K562 (cell line): ENCODE measurements around the gene SHC1. TPM values are rescaled to one million over a fixed set of nuclear protein-coding genes. Genes with fewer than 3 reads are reported as not detected.
A peak's percentile ranks its signal among the peaks of the same experiment; 100 is the strongest.

Source experiments
- C11orf30 ChIP-seq: fragments of 450-650 bp; IDR thresholded peaks from 2 replicates; pipeline ENCODE4 v1.6.1; 2016; ENCODE audit warnings: low read depth, mild to moderate bottlenecking
- CTBP1 ChIP-seq: fragments of 450-650 bp; IDR thresholded peaks from 2 replicates; pipeline ENCODE4 v1.6.1; 2016; ENCODE audit warnings: borderline replicate concordance
- DIDO1 ChIP-seq: fragments of 450-650 bp; IDR thresholded peaks from 2 replicates; pipeline ENCODE4 v1.6.1; 2016; ENCODE audit warnings: low read depth, missing biosample characterization, missing genetic modification characterization
- ELF1 ChIP-seq: fragments of 200-800 bp; sonication (Bioruptor generic); IDR thresholded peaks from 2 replicates; pipeline ENCODE4 v1.6.1; 2016; ENCODE audit warnings: missing genetic modification characterization, missing compliant biosample characterization
- ELF4 ChIP-seq: fragments of 450-650 bp; formaldehyde crosslinking; IDR thresholded peaks from 2 replicates; pipeline ENCODE4 v1.4.0; 2022; ENCODE audit warnings: missing genetic modification characterization
- EP300 ChIP-seq: IDR thresholded peaks from 2 replicates; pipeline ENCODE4 v1.6.1; 2012; ENCODE audit warnings: low read length, improper control_type of control experiment
- EP400 ChIP-seq: fragments of 450-650 bp; IDR thresholded peaks from 2 replicates; pipeline ENCODE4 v1.6.1; 2017; ENCODE audit warnings: antibody characterized with exemption, mild to moderate bottlenecking, moderate library complexity
- KAT7 ChIP-seq: sonication (generic); formaldehyde crosslinking; IDR thresholded peaks from 2 replicates; pipeline ENCODE4 v1.8.0; 2022; ENCODE audit warnings: missing genetic modification reagents, mild to moderate bottlenecking, borderline replicate concordance
- KLF16 ChIP-seq: IDR thresholded peaks from 2 replicates; pipeline ENCODE4 v1.6.1; 2016; ENCODE audit warnings: antibody characterized with exemption
- MTA1 ChIP-seq: fragments of 450-650 bp; IDR thresholded peaks from 2 replicates; pipeline ENCODE4 v1.6.1; 2017; ENCODE audit warnings: borderline replicate concordance
- MYNN ChIP-seq, 2 experiments: sonication (generic); formaldehyde crosslinking in 1 of 2; IDR thresholded peaks; 2 replicates each; pipeline versions ENCODE4 v1.5.0 to v1.6.1; 2016 to 2020; ENCODE audit warnings: antibody characterized with exemption in 1 of 2, missing genetic modification reagents in 1 of 2
- NBN ChIP-seq: fragments of 450-650 bp; IDR thresholded peaks from 2 replicates; pipeline ENCODE4 v1.6.1; 2016; ENCODE audit warnings: low read depth, mild to moderate bottlenecking
- NFE2 ChIP-seq: IDR thresholded peaks from 2 replicates; pipeline ENCODE4 v1.6.1; 2014; ENCODE audit warnings: antibody characterized with exemption, low read depth
- NONO ChIP-seq, 2 experiments: fragments of 200-400 bp in 1 of 2; fragments of 450-650 bp in 1 of 2; formaldehyde crosslinking in 1 of 2; IDR thresholded peaks; 2 replicates each; pipeline ENCODE4 v1.6.1; 2017; ENCODE audit warnings: low read depth in 2 of 2, mild to moderate bottlenecking in 2 of 2, moderate library complexity in 2 of 2, low read length in 1 of 2
- NRF1 ChIP-seq, 2 experiments: fragments of 450-650 bp; IDR thresholded peaks in 1 of 2; conservative IDR thresholded peaks in 1 of 2; 2 replicates each; pipeline ENCODE4 v1.6.1; 2014; ENCODE audit warnings: mild to moderate bottlenecking in 2 of 2
- PRMT5 ChIP-seq: sonication (generic); formaldehyde crosslinking; IDR thresholded peaks from 2 replicates; pipeline ENCODE4 v1.5.0; 2020; ENCODE audit warnings: missing genetic modification reagents
- SAFB2 ChIP-seq: fragments of 200-400 bp; formaldehyde crosslinking; IDR thresholded peaks from 2 replicates; pipeline ENCODE4 v1.6.1; 2018; ENCODE audit warnings: borderline replicate concordance, low read length, low read depth, moderate library complexity; ENCODE audit not compliant: severe bottlenecking
- SLC30A9 ChIP-seq: fragments of 250-450 bp; sonication (Bioruptor Pico); IDR thresholded peaks from 2 replicates; pipeline ENCODE4 v1.8.0; 2022; ENCODE audit warnings: mild to moderate bottlenecking, moderate library complexity
- SMAD1 ChIP-seq: fragments of 150-350 bp; IDR thresholded peaks from 2 replicates; pipeline ENCODE4 v1.6.1; 2014; ENCODE audit warnings: low read length, low read depth; ENCODE audit not compliant: partially characterized antibody
- ZNF124 ChIP-seq: sonication (generic); formaldehyde crosslinking; IDR thresholded peaks from 2 replicates; pipeline ENCODE4 v1.8.1; 2022; ENCODE audit warnings: missing genetic modification reagents
- ZNF146 ChIP-seq: IDR thresholded peaks from one replicate; pipeline ENCODE4 v1.6.1; 2018; ENCODE audit warnings: missing compliant biosample characterization; ENCODE audit not compliant: unreplicated experiment
- ZNF239 ChIP-seq: fragments of 250-450 bp; sonication (Bioruptor Pico); IDR thresholded peaks from 2 replicates; pipeline ENCODE4 v1.4.0; 2020; ENCODE audit warnings: mild to moderate bottlenecking
- polyA plus RNA-seq, 8 experiments: library from polyadenylated mRNA; depleted of rRNA in 4 of 8; stranded (reverse) in 5 of 8; unstranded in 3 of 8; fragments of >200 nt; fragmentation: Nextera tagmentation in 2 of 8; fragmentation: Illumina TruSeq in 1 of 8; extraction: Ambion mirVana in 2 of 8; extraction: Trizol in 1 of 8; gene quantifications; 2 replicates each; pipeline versions ENCODE4 v1.2.1 to v1.2.3, GENCODE V29; 2011 to 2014; ENCODE audit warnings: inconsistent platforms in 1 of 8, missing spikeins in 1 of 8
- total RNA-seq, 7 experiments: library from RNA; depleted of rRNA in 6 of 7; stranded (reverse); fragments of >200 nt in 6 of 7; fragmentation: Illumina TruSeq in 2 of 7; extraction: Trizol in 2 of 7; gene quantifications; 2 replicates each; pipeline versions ENCODE4 v1.2.1 to v1.2.3, GENCODE V29; 2011 to 2021; ENCODE audit warnings: low replicate concordance in 1 of 7
- TF ChIP-seq, protein P1 (sequence below): fragments of 250-450 bp; sonication (Bioruptor Pico); IDR thresholded peaks from 2 replicates; pipeline ENCODE4 v1.8.0; 2022; ENCODE audit warnings: moderate library complexity, mild to moderate bottlenecking, inconsistent platforms
- TF ChIP-seq, protein P2 (sequence below): fragments of 250-450 bp; sonication (Bioruptor Pico); IDR thresholded peaks from 2 replicates; pipeline ENCODE4 v1.6.1; 2021; ENCODE audit warnings: mild to moderate bottlenecking
- TF ChIP-seq, protein P3 (sequence below): sonication (generic); formaldehyde crosslinking; IDR thresholded peaks from 2 replicates; pipeline ENCODE4 v1.8.1; 2022; ENCODE audit warnings: missing genetic modification reagents
- TF ChIP-seq, protein P4 (sequence below), 3 experiments: fragments of 200-800 bp in 1 of 3; sonication (Bioruptor generic) in 1 of 3; sonication (generic) in 1 of 3; formaldehyde crosslinking in 1 of 3; IDR thresholded peaks; 2 replicates each; pipeline versions ENCODE4 v1.6.1 to v1.8.0; 2016 to 2022; ENCODE audit warnings: mild to moderate bottlenecking in 2 of 3, missing compliant biosample characterization in 2 of 3, missing genetic modification characterization in 2 of 3, missing genetic modification reagents in 1 of 3

The SHC1 gene
- total and polyA plus RNA-seq, 9 of the 15 experiments (the other 6 are each of a cell fraction or from before 2014, with no cell fraction given) = 4.1 to 113 (median 51.9) TPM

DNA sequence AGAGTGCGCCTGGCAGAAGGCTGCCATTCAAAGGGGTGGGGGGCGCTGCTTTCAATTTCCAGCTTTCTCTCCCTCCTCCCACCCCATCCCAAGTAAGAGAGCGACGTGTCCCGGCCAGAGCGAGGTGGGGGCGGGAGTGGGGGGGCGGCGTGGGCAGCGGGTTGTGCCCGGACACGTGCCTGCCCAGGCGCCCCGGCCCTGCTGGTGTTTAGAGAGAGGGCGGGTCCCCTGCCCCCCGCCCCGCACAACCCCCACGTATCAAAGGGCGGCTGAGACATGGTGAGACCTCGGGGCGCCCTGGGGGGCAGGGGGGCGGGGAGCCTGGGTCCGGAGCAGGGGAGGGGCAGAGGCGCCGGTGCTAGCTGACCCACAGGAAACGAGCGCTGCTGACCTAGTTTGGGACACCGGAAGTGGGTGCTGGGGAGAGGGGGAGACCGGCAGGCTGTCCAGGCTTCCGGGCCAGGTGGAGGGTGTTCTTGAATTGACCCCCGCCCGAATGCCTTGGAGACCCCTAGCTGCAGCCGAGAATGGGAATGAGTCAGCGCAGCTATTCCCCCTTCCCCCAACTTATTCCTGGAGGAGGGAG lies 33.3 kb upstream of the SHC1 start (continued):
- TF ChIP-seq SLC30A9 (CRISPR knock-in tag) (no peak), NFE2 (peak; percentile 60), KAT7 (CRISPR knock-in tag) (0 out of 2 replicates have a peak, but pooled peaks have one; percentile 28), MYNN (IDR thresholded peaks at IDR 0.05) (no peak), MYNN (CRISPR knock-in tag; IDR thresholded peaks at IDR 0.05) (no peak), ZNF124 (CRISPR knock-in tag) (no peak), NRF1 (conservative IDR thresholded peaks at IDR 0.05 in 1 of 2, IDR thresholded peaks at IDR 0.05 in 1 of 2) (no peak; a peak in 1 of 4 replicates), ZNF146 (no peak), PRMT5 (CRISPR knock-in tag) (no peak), EP300 (peak; percentile 32; the same call in 1 of the 2 replicates), CTBP1 (no peak), ELF1 (tag) (peak; percentile 66), NBN (no peak), NONO (IDR thresholded peaks at IDR 0.05; ENCODE audit: low read depth in 2 of 2, low read length in 1 of 2) (no peak), DIDO1 (tag) (no peak), ELF4 (no peak), SMAD1 (no peak), ZNF239 (CRISPR knock-in tag) (no peak), C11orf30 (no peak), MTA1 (no peak), SAFB2 (no peak), EP400 (peak; percentile 58), KLF16 (no peak)
- TF ChIP-seq, protein P1, sequence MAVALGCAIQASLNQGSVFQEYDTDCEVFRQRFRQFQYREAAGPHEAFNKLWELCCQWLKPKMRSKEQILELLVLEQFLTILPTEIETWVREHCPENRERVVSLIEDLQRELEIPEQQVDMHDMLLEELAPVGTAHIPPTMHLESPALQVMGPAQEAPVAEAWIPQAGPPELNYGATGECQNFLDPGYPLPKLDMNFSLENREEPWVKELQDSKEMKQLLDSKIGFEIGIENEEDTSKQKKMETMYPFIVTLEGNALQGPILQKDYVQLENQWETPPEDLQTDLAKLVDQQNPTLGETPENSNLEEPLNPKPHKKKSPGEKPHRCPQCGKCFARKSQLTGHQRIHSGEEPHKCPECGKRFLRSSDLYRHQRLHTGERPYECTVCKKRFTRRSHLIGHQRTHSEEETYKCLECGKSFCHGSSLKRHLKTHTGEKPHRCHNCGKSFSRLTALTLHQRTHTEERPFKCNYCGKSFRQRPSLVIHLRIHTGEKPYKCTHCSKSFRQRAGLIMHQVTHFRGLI (CRISPR knock-in tag) = no peak
- TF ChIP-seq, protein P2, sequence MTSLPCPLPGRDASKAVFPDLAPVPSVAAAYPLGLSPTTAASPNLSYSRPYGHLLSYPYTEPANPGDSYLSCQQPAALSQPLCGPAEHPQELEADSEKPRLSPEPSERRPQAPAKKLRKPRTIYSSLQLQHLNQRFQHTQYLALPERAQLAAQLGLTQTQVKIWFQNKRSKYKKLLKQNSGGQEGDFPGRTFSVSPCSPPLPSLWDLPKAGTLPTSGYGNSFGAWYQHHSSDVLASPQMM = no peak
- TF ChIP-seq, protein P3, sequence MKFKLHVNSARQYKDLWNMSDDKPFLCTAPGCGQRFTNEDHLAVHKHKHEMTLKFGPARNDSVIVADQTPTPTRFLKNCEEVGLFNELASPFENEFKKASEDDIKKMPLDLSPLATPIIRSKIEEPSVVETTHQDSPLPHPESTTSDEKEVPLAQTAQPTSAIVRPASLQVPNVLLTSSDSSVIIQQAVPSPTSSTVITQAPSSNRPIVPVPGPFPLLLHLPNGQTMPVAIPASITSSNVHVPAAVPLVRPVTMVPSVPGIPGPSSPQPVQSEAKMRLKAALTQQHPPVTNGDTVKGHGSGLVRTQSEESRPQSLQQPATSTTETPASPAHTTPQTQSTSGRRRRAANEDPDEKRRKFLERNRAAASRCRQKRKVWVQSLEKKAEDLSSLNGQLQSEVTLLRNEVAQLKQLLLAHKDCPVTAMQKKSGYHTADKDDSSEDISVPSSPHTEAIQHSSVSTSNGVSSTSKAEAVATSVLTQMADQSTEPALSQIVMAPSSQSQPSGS (CRISPR knock-in tag) = no peak
- TF ChIP-seq, protein P4, sequence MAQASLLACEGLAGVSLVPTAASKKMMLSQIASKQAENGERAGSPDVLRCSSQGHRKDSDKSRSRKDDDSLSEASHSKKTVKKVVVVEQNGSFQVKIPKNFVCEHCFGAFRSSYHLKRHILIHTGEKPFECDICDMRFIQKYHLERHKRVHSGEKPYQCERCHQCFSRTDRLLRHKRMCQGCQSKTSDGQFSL (CRISPR knock-in tag; IDR thresholded peaks at IDR 0.05) = peak; percentile 73
- TF ChIP-seq, protein P4 (tag; IDR thresholded peaks at IDR 0.05) = peak in 1 of 2 experiments; percentile 80; a peak in 2 of 4 replicates
